DMS153 (cell line): Measurements from ENCODE around the gene KRT17.

Experiments used
- DNase-seq: peaks from one replicate; lab custom pipeline; 2025; lab: John Stamatoyannopoulos, UW

KRT17 gene

DNA sequence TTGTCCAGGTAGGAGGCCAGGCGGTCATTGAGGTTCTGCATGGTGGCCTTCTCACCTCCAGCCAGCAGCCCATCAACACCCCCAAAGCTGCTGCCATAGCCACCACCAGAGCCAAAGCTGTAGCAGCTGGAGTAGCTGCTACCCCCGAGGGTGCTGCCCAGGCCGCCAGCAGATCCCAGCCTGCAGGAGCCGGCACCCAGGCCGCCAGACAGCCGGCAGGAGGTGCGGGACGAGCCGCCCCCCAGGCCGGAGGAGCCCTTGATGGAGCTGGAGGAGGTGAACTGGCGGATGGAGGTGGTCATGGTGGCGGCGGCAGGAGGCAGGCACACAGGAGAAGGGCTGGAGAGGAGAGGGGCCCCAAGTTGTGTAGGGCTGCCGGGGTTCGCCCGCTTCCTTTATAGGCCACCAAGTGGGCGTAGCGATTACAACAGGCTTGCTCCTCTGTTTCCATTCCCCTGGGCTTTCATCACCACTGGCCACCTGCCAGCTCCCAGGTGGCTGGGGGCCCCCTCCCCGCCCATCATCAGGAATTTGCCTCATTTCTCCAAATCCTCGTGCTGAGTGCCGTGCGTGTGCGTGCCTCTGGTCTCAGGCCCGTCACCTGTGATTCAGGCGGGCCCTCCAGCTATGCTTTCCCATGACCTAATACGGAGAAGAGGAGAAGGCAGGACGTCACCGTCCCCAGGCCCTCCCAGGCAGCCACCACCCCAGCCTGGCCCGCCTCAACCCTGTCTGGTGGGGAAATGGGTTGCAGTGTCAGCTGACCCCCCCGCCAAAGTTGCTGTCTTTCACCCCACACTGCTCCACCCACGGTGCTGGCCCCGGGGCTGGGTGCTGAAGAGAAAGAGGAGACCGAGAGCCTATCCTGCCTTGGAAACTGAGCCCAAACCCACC lies at the start of gene KRT17:
TSS of gene KRT17 (minus strand) at position 368 of the 894 bp plus-strand sequence. CDS start at position 302, 66 bp downstream.
- peak; percentile 22 for DNase-seq

DNA sequence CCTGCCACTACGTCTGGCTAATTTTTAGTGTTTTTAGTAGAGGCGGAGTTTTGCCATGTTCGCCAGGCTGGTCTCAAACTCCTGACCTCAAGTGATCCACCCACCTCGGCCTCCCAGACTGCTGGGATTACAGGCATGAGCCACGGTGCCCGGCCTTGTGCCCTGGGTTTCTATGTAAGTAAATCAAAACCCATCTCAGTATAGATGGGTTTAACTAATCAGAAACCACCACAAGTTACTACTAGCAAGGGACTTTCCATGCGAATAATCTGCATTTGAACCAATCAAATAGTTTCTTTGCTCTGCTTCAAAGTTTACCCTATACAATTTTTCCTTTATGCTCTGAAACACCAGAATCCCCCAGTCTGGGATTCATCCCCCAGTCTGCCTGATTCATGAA lies 47.8 kb upstream of the KRT17 start:
- DNase-seq, result no peak

DNA sequence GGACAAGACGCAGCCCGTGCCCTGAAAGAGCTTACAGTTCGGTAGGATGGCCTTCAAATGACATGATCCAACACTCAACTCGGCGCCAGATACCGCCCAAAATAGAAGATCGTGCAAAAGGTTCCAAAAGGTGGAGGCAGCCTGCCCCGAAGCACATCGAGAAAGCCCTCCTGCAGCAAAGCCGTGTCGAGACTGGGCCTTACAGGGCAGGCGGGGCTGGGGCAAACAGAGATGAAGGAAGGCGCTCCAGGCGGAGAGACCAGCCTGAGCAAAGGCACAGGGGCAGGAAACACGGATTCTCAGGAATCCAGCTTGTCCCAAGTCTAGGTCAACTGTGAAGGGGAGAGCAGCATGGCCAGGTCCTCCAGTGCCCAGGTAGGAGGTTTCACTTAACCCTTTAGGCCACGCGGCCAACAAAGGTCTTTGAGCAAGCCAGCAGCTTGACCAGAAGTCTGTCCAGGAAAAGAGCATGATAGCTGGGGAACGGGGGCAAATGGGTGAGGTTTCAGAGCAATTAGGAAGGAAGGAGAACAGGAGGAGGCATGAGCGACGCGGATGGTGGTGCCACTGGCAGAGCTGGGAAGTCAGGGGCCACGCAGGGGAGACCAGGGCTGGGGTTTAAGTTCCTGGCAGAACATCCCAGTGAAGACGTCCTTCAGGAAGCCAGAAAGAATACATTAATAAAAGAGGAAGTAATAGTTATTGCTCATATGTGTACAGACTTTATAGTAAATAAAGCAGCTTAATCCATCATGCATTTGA lies 43.1 kb upstream of the KRT17 start:
- DNase-seq, result no peak

DNA sequence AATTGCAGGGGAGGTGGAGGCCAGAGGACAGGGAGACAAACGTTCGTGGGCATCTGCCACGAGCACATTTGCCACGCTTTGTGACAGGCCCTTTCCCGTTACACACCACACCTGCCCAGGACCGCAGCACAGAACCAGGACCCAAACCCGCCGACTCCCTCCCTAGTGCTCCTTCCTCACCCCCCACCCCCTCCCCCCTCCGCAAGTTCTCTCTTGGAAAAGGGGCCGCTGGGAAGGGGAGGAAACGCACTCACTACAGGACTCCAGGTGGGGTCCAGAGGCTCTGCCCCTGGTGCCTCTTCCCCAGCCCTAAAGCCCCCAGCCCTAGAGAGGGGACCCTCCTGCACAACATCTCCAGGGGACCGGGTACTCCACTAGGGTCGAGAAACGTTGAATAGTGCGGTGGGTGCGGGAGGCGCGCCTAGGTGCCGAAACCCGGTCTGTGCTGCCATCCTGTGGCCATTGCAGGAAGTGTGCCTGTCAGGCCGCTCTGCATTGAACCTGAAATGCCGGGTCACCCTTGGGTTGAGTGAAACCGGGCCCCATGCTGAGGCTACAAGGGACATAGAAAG lies 42.4 kb upstream of the KRT17 start:
- peak; percentile 59 for DNase-seq

DNA sequence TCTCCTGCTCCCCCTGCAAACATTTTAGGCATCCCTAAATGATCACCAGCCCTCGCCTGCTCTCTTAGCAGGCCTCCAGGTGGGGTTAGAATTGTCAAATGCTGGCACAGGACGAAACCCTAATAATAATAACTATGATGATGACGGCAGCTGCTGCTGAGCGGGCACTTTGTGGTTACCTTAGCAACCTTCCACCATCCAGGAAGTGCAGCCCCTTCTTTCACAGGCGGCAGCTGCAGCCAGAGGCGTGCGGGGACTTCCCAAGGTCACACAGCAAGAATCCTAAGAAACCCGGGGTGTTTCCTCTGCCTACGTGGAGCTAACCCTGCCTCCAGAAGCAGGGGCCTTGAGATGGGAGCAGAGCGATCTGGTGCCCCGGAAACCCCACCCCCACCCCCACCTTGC lies 41.9 kb upstream of the KRT17 start:
- peak; percentile 70 for DNase-seq

DNA sequence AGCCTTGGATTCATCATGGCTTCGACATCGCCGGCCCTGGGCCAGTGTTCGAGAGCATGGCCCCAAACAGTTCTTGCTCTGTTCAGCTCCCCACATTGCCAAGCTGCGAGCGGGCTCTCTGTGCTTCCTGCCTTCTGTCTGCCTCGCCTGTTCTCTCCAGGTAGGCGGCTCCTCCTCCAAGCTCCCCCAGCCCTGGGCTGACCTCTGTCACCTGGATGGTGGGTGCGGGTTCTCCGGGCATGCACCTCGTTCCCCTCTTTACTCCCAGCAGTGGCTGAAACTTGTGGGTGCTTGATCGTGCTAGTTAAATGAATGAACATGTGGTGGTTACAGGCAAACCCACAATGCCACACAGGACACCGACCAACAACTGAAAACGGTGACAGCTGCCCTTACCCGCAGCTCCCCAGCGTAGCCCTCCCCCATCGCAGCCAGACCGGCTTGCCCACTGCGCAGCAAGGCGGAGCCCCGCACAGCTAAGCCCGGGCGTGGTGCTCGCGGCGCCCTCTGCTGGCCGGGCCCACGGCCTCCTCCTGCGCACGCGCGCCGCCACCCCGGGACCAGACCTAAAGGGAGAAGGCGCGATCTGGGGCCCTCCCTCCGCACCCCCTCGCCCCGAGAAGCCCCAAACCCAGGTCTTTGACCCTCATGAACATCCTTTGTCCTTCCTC lies 41.3 kb upstream of the KRT17 start:
- peak; percentile 72 for DNase-seq

DNA sequence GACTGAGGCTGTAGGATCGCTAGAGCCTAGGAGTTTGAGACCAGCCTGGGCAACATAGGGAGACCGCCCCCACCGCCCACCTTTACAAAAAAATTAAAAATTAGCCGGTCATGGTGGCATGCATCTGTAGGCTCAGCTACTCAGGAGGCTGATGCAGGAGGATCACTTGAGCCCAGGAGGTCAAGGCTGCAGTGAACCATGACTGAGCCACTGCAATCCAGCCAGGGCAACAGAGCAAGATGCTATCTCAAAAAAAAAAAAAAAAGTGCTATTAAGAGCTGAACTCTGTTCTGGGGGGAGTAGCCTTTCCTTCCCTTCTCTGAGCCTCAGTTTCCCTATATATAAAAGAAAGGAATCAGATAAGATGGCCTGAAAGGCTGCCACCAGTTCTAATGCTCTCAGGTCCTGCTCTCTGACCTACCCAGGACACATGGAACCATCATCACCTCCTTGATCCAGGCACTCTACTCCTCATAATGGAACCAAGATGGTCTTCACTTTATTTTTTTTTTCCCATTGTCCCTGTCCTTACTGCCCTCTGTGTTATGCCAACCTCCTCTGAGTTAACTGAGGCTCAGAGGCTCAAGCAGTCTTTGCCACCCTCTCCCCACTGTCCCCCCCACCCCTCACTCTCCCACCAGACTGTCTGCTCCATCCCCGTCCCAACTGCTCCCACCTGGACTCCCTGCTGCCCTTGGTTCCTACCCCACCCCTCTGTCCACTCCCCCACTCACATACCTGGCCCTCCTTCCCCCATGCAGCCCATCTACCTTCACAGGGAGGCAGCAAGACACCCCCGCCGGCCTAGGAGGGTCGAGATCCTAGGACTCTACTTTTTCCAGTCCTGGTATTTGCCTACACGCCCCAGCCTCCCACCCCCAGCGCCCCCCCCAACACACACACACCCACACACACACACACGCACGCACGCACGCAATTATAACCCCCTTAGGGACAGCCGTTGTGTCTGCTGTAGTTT lies 40.5 kb upstream of the KRT17 start:
- DNase-seq, result no peak

DNA sequence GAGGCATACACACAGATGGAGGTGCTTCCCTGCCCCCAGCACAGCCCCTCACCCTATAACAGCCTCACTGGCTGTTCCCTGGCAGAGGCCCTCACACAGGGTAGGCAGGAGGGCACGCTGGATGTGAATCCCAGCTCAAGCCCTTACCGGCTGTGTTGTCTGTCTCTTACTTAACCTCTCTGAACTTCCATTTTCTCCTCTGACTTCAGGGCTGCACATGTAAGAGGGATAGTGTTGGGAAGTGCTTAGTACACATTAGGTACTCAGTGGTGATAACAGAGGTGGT lies 39.7 kb upstream of the KRT17 start:
- DNase-seq, result no peak

DNA sequence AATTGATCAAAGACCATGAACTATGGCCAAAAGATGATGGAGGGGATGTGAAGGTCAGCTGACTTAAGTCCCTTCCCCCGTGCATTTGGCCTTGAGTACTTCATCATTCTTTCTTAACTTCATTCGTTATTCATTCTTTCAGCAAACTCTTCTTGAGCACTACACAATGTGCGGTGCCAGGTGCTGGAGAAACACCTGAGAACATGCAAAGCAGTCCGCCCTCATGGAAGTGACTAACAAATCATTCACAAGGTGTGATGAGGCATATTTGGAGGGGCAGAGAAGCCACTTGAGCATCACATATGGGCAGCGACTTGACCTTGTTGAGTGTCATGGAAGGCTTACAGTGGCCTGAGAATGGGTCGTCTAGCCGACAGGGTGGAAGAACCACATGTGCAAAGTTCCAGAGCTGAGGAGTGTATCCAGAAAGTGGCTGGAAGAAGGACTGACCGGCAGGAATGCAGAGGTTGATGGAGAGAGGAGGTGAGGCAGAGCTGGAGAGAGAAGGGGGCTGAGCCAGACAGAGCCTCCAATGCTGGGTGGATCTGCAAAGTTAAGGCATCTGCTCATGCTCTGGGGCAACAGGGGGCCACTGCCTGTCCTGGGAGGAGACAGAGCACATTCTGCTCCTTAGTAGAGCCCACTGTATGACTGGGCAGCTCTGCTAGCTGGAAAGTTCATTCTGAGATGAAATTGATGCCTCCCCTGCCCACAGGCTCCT lies 39.2 kb upstream of the KRT17 start:
- DNase-seq, result no peak

DNA sequence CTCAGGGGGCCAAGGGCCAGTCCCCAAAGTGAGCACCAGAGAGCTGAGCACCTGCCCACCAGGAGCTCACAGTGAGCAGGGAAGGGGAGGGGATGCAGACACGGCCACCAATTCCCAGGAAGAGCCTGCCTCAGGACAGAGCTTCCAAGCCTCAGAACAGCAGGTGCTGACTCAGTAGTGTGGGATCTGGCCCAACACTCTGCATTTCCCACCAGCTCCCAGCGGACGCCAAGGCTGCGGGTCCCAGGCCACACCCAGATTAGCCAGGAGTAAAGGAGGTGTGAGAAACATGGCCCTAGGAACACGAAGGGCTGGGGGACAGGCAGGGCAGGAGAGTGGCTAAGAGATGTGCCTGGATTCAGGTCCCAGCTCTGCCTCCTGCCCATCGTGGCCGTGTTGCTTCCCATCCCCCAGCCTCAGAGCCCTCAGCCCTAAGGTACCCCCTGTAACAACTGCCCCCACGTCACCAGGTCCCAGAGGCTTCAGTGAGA lies 35.9 kb upstream of the KRT17 start:
- no peak for DNase-seq

DNA sequence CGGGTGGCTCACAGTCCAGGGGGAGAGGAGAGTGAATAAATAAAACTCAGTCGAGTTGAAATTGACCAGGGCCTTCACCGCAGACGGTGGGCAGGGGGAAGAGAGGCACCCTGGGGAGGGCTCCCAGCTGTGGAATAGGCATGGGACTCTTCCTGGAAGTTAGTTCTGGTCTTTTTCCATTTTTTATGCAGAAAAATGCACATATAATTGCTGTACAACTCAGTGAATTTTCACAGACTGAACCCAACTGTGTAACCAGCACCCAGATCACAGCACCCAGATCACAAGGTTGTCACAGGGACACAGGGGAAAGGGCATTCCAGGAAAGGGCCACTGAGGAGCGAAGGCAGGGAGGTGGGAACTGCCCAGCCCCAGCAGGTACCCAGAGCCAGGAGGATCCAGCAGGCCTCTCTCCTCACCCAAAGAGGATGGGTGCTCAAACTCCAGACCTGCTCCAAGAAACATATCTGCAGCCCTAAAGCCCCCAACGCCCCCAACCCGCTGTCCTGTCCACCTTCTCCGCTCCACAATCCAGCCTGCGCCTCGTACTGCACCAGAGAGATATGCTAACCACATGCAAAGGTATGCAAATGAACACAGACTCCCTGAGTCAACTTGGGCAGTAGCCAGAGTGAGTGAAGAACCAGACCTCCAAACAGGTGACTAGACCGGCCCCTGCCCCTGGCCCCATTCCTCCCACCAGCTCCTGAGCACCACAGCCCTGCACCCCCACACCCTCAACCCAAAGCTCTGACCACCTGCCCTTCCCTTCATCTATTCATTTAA lies 35.2 kb upstream of the KRT17 start:
- no peak for DNase-seq

DNA sequence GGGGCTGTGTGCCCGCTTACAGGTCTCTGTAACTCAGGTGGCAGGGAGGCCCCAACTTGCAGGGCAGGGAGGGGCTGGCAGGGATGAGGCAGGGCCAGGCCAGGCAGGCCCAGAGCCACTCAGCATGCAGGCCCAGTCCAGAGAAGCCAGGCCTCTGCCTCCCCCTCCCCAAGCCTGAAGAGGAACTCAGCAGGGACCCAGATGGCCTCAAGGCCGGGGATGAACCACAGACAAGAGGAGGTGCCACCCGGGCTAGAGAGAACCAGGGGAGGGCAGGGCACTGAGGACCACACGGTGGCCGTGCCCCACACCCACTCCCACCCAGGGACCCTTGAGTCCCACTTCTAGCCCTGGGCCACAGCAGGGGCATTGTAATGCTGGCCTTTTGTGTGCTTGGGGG lies 34.5 kb upstream of the KRT17 start:
- DNase-seq, result no peak

DNA sequence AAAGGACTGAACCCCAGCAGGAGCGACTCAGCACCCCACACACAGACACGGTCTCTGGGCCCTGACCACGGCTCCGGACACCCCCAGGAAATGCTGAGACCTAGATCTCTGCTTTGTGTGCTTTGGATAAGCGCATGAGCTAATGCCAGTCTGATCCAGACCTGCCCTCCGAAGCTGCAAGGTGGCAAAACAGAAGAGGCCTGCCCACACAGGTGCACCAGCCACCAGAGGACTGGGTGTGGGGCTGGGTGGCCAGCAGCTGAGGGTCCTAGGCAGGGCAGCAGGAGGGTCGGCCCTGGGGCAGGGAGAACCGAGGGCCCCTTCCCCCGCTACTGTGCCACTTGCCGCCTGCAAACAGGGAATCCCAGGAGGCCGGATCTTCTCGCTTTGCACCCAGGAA lies 33.6 kb upstream of the KRT17 start:
- DNase-seq, result no peak

DNA sequence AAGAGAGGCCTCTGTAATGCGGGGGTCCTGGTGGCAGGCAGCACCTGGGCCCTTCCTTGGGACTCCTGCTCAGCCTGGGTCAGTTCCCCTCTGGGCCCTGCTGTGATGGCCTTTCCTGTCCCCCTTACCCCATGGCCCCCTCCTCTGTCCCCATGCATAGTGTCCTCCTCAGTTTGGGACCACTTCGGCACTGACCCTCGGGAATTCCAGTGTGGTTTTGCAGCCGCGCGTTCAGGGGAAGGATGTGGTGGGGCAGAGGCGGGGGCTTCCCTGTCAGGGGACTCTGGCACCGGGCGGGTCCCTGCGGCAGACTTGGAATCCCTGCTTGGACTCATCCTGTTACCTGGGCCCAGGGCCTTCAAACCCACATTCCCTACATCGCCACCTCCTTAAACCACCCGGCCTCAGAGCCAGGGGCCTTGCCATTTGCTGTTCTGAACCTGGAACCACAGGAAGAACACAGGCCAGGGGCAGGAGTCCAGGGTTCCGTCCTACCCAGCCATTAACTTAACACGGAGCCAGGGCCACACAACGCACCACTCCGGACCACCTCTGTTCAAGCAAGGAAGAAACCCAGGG lies 32.9 kb upstream of the KRT17 start:
- DNase-seq, result no peak

DNA sequence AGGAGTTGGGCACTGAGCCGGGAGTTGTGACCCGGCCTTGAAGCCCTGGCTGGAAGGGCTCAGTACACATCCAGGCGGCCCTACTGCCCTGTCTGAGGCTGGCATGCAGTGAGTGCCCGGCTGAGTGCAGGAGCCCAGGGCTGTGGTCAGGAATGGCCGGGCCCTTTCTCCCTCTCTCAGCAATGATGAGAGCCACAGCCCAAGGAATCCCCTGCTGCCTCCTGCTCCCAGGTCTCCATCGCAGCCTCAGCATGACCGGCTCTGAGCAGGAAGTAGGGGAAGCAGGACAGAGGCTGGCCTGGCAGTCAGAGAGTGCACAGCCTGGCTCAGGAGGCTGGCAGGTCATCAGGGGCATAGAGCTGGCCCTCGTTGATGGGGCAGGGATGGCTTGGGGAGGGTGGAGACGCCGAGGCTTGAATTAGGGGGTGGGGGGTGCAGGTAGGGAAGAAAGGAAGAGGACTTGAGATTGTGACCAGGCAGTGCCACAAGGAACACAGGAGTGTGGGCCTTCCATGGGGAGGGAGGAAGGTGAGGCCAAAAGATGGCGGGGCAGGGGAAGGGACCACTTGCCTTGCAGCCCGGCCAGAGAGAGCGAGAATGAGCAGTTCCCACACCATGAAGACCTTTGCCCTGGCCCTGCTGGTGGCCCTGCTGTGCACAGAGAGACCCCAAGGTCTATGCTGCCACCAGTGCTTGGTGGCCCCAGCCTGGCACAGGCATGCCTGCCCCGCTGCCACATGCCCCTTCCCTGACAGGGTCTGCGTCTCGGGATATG lies 32.1 kb upstream of the KRT17 start:
- no peak for DNase-seq

DNA sequence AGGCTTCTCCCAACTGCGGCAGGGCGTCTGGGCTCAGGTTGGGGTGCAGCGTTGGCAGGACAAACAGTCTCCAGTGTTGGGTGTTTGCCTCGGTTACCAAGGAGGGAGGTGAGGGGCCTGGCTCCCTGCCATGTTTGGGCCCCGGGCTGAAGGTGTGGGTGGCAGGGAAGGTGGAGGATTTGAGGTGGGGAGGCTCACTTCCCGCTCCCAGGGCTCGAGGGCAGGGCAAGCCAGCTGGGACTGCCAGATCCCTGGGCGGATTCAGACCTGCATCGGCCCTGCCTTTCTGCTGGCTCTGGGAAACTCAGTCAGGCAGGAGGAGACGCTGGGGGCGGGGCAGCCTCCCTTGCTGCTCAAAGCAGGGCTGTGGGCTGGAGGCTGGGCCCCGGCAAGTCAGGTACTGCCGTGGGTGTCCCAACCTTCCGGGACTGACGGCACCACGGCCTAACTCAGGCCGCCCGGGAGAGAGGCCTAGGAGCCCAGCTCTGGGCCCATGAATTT lies 31.3 kb upstream of the KRT17 start:
- peak; percentile 76 for DNase-seq

DNA sequence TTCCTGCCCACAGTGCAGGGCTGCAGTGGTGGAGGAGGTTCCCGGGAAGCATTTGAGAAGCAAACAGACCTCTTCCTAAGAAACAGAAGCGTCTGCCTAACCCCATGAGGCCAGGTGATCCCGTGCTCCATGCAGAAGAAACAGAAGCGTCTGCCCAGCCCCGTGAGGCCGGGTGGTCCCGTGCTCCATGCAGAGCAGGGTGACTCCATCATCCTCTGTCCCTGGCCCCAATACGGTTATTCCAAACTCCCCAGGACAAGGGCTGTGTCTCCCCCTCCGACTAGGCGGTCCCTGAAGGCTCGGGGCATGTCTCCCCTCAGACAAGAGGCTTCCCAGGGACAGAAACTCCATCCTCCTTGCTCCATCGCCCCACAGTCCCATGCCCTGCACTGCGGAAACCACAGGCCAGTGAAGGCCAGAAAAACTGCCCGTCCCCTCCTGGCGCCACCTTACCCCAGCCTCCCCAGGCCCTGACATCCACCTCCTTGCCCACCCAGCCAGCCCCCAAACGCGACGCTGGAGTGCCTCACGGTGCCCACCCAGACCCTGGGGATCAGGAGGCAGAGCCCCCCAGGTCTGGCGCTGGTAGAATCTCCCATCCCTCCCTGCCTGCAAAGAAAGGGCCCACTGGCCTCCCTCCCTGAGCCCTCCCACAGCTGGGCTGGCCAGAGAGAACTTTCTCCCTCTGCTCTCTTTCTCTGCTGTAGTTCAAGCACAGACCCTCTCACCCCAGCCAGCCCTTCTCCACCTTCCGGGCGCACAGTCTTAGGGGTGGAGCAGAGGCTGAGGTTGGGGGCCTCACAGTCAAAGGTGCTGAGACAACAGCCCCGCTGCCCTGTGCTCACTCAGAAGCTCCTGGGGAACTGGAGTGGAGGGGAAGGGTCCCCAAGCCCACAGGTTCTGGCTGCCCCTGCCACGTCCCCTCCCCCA lies 30.6 kb upstream of the KRT17 start:
- no peak for DNase-seq
